Cardiac muscle cell (in vitro differentiated cells and primary cell): ENCODE data around the gene FMR1. TPM values are rescaled to one million over a fixed set of nuclear protein-coding genes. Genes with fewer than 3 reads are reported as not detected.

Experiments
- DNase-seq, 2 donors: peaks; one replicate each; pipeline versions ENCODE4 v3.0.0 to v3.0.0-alpha.2; 2010 to 2017; ENCODE audit warnings: low read depth in 1 of 2, low spot score in 1 of 2
- H3K27ac ChIP-seq: fragments of 200-600 bp; sonication (generic); 2 replicates; pipeline ENCODE4 v1.5.1; 2016
- H3K27me3 ChIP-seq: fragments of 200-600 bp; sonication (generic); 2 replicates; pipeline ENCODE4 v1.6.0; 2016; ENCODE audit warnings: control low read depth
- H3K36me3 ChIP-seq: fragments of 200-600 bp; sonication (generic); 2 replicates; pipeline ENCODE4 v1.5.1; 2016; ENCODE audit warnings: control low read depth
- H3K4me1 ChIP-seq: fragments of 200-600 bp; sonication (generic); 2 replicates; pipeline ENCODE4 v1.8.1; 2017; ENCODE audit warnings: low read depth, mild to moderate bottlenecking, mixed run types
- H3K4me3 ChIP-seq: fragments of 200-600 bp; sonication (generic); 2 replicates; pipeline ENCODE4 v1.5.1; 2016; ENCODE audit warnings: mild to moderate bottlenecking
- H3K9me3 ChIP-seq: fragments of 200-600 bp; sonication (generic); 2 replicates; pipeline ENCODE4 v1.5.1; 2017; ENCODE audit warnings: low read depth, mild to moderate bottlenecking, control low read depth
- polyA plus RNA-seq: library from polyadenylated mRNA; unstranded; fragments of >200 nt; fragmentation: Nextera tagmentation; extraction: Ambion mirVana; gene quantifications from 2 replicates; pipeline ENCODE4 v1.2.1, GENCODE V29; 2016
- total RNA-seq: library from RNA; depleted of rRNA; stranded (reverse); fragments of >200 nt; gene quantifications from 2 replicates; pipeline ENCODE4 v1.2.3, GENCODE V29; 2016
- TF ChIP-seq, protein P1 (sequence below): IDR thresholded peaks from 2 replicates; pipeline ENCODE4 v1.5.1; 2012; ENCODE audit warnings: low read depth, mild to moderate bottlenecking, low read length

FMR1 gene
- total and polyA plus RNA-seq, 2 experiments from 2014 or later, result 31.1 to 34.5 TPM

DNA sequence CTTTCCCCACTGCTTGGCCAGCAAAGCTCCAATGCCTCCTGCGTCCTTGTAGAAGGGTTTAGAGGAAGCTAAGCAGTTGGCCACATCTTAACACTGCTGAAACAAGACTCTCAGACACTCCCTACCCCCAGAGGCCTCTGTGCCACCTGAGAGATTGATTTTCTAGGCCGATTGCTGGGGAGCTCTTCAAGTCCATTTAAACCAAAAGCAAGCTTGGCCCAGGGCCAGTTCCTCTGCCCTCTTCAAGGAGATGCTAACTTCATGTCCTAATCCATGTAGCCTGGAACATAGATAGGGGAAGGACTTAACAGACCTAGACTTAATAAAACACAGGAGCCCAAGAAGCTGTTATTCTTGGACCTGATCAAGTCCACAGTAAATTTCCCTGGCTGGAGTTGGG, 42.3 kb downstream of the FMR1 start:
- Histone ChIP-seq H3K9me3 (no peaks in the 10 kb centered on the region), H3K36me3 (peaks cover 7% of the 10 kb centered on the region), H3K27ac (no peak overlapping the region), H3K4me1 (no peaks in the 10 kb centered on the region), H3K4me3 (no peak overlapping the region), H3K27me3 (no peaks in the 10 kb centered on the region)
- TF ChIP-seq, protein P1, sequence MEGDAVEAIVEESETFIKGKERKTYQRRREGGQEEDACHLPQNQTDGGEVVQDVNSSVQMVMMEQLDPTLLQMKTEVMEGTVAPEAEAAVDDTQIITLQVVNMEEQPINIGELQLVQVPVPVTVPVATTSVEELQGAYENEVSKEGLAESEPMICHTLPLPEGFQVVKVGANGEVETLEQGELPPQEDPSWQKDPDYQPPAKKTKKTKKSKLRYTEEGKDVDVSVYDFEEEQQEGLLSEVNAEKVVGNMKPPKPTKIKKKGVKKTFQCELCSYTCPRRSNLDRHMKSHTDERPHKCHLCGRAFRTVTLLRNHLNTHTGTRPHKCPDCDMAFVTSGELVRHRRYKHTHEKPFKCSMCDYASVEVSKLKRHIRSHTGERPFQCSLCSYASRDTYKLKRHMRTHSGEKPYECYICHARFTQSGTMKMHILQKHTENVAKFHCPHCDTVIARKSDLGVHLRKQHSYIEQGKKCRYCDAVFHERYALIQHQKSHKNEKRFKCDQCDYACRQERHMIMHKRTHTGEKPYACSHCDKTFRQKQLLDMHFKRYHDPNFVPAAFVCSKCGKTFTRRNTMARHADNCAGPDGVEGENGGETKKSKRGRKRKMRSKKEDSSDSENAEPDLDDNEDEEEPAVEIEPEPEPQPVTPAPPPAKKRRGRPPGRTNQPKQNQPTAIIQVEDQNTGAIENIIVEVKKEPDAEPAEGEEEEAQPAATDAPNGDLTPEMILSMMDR, result no peak
- DNase-seq, result no peak

- no peaks in the 10 kb centered on the region for H3K36me3 ChIP-seq
- H3K4me3 ChIP-seq, result no peak overlapping the region
- no peaks in the 10 kb centered on the region for H3K9me3 ChIP-seq
- DNase-seq, result no peak
- no peak overlapping the region for H3K27ac ChIP-seq
- H3K4me1 ChIP-seq, result no peaks in the 10 kb centered on the region
- TF ChIP-seq, protein P1, result no peak
- no peaks in the 10 kb centered on the region for H3K27me3 ChIP-seq
Observed at GRCh38 chrX:147957291-147957690, 45.6 kb downstream of the FMR1 start.

GRCh38 chrX:147958291-147958690, 46.6 kb downstream of the FMR1 start:
- no peak overlapping the region for H3K27ac ChIP-seq
- no peaks in the 10 kb centered on the region for H3K9me3 ChIP-seq
- no peak for DNase-seq
- TF ChIP-seq, protein P1, result no peak
- no peaks in the 10 kb centered on the region for H3K36me3 ChIP-seq
- no peaks in the 10 kb centered on the region for H3K27me3 ChIP-seq
- no peak overlapping the region for H3K4me3 ChIP-seq
- no peaks in the 10 kb centered on the region for H3K4me1 ChIP-seq

DNA sequence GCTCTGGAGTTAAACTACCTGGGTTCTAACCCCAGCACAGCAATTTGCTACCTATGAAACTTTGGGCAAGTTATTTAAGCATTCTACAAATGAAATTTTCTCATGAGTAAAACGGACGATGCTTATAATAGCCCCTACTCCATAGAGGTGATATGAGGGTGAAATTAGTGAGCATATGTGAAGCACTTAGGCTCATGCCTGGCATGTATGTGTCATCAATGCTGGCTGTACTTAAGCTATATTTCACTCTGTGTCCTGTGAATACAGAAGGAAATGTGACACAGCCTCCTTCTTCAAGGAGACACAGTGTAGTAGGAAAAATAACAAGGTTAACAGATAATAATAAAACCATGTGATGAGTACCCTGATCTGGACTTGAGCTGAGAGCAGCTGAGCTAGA, 49.0 kb downstream of the FMR1 start:
- no peak overlapping the region for H3K4me3 ChIP-seq
- H3K27me3 ChIP-seq, result no peaks in the 10 kb centered on the region
- no peaks in the 10 kb centered on the region for H3K36me3 ChIP-seq
- no peaks in the 10 kb centered on the region for H3K4me1 ChIP-seq
- H3K9me3 ChIP-seq, result no peaks in the 10 kb centered on the region
- no peak overlapping the region for H3K27ac ChIP-seq
- no peak for DNase-seq
- TF ChIP-seq, protein P1, result no peak

DNA sequence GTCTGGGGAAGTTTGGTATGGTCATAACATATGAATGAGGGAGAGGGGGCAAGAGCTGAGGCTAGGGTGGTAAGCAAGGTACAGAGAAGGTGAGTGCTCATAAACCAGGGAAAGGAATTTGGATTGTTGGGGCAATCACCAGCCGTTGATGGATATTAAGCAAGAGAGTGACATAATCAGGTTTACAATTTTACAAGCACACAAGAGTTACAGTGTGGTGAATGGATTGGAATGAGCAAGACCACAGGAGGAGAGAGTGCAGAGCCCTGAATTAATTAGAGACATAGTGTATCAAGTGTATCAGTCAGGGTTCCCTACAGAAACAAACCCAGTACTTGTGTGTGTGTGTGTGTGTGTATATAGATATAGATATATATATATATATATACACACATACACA, 50.8 kb downstream of the FMR1 start:
- no peaks in the 10 kb centered on the region for H3K36me3 ChIP-seq
- DNase-seq, result no peak
- no peaks in the 10 kb centered on the region for H3K4me1 ChIP-seq
- H3K27ac ChIP-seq, result no peak overlapping the region
- no peaks in the 10 kb centered on the region for H3K9me3 ChIP-seq
- H3K27me3 ChIP-seq, result no peaks in the 10 kb centered on the region
- TF ChIP-seq, protein P1, result no peak
- H3K4me3 ChIP-seq, result no peak overlapping the region

DNA sequence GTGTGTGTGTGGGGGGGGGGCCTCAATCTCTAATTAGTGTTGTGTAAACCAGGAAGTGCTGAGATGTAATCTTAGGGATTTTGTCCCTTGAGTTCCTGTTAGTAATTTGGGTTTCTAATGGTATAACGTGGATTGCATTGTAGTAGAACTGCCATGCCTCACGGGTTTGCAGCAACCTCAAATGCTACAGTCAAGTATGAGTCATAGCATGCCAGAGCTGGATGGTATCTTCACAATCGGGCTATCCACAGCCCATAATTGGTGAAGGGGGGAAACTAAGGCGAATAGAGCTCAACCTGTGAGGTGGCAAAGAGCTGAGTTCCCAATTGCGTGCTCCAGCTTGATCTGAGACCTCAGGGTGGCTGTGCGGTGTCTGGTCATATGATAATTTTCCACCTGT, 67.2 kb downstream of the FMR1 start:
- DNase-seq, result no peak
- Histone ChIP-seq H3K4me1 (no peaks in the 10 kb centered on the region), H3K9me3 (no peaks in the 10 kb centered on the region), H3K27me3 (no peaks in the 10 kb centered on the region), H3K4me3 (no peak overlapping the region), H3K36me3 (no peaks in the 10 kb centered on the region), H3K27ac (no peak overlapping the region)
- TF ChIP-seq, protein P1, result no peak
